HAP-1 (cell line): ENCODE measurements around the gene DYNC2LI1.

Experiments
- DNase-seq, 2 experiments: peaks; one replicate each; pipeline ENCODE4 v3.0.0-alpha.2; 2016 to 2020; ENCODE audit warnings: low spot score in 2 of 2
- H3K27me3 ChIP-seq: fragments of 250-450 bp; sonication (Bioruptor Pico); 2 replicates; pipeline ENCODE4 v1.5.1; 2020; ENCODE audit warnings: low read depth, mild to moderate bottlenecking, moderate library complexity
- H3K36me3 ChIP-seq: fragments of 250-450 bp; sonication (Bioruptor Pico); replicated peaks from 2 replicates; pipeline ENCODE4 v1.5.1; 2020; ENCODE audit warnings: mild to moderate bottlenecking
- H3K4me1 ChIP-seq: fragments of 250-450 bp; sonication (Bioruptor Pico); 2 replicates; pipeline ENCODE4 v1.5.1; 2020; ENCODE audit warnings: mild to moderate bottlenecking
- H3K4me3 ChIP-seq: fragments of 250-450 bp; sonication (Bioruptor Pico); 2 replicates; pipeline ENCODE4 v1.5.1; 2020; ENCODE audit warnings: mild to moderate bottlenecking, moderate library complexity
- H3K9me3 ChIP-seq: fragments of 250-450 bp; sonication (Bioruptor Pico); 2 replicates; pipeline ENCODE4 v1.5.1; 2020; ENCODE audit warnings: mild to moderate bottlenecking, moderate library complexity
- in situ Hi-C: fragments of 300-500 bp; cut with MboI; formaldehyde crosslinking; loops from 3 replicates; pipeline ENCODE4 v1.14.3; 2020; ENCODE audit warnings: low sequenced_read_pairs, inconsistent platforms, mixed read lengths

The DYNC2LI1 gene

DNA sequence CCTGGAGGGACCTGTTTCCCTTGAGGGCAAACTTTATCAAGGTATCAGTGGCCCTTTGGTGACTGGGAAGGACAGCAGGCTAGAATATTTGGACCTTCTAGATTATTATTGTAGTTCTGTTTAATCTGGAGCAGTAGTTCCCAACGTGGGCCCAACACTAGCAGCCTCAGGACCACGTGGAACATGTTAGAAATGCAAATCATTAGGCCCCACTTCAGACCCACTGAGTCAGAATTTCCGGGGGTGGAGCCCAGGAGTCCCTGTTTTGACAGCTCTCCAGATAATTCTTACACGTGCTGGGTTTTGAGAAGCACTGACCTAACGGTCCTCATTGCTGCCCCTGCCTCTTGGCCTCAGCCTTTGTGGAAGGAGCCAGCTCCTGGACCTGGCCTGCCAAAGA is 25.5 kb upstream of the DYNC2LI1 start:
- Histone ChIP-seq H3K36me3 (no peaks in the 10 kb centered on the region), H3K9me3 (no peaks in the 10 kb centered on the region), H3K27me3 (no peaks in the 10 kb centered on the region), H3K4me1 (peaks cover 17% of the 10 kb centered on the region), H3K4me3 (no peak overlapping the region)
- in situ Hi-C loops: no loop called here
- no peak for DNase-seq

DNA sequence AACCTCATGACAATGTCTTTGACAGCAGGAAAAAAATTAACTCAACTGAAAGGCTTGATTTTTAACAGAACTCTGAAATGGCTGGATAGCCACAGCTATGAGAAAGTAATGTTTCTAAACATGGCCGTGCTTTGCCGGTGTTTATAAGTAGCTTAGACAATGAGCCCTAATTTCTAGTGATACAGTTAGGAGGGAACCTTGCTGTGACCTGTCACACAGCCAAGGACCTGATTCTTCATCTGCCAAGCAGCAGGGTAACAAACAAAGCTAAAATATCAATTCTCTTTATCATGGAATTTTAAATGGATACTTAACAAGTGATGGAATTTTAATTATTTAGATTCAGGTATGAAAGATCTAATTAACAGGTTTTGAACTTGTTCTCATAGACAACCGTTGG is 24.3 kb upstream of the DYNC2LI1 start:
- Histone ChIP-seq H3K27me3 (no peaks in the 10 kb centered on the region), H3K4me1 (peaks cover 17% of the 10 kb centered on the region), H3K9me3 (no peaks in the 10 kb centered on the region), H3K4me3 (no peak overlapping the region), H3K36me3 (no peaks in the 10 kb centered on the region)
- no peak for DNase-seq
- in situ Hi-C loops: no loop called here

- H3K4me1 ChIP-seq: peaks cover 17% of the 10 kb centered on the region
- no peaks in the 10 kb centered on the region for H3K9me3 ChIP-seq
- H3K4me3 ChIP-seq: no peak overlapping the region
- H3K27me3 ChIP-seq: no peaks in the 10 kb centered on the region
- peak; percentile 59 to 70 for DNase-seq
- in situ Hi-C loops: no loop called here
- no peaks in the 10 kb centered on the region for H3K36me3 ChIP-seq
Measured at GRCh38 chr2:43751476-43751990, 22.3 kb upstream of the DYNC2LI1 start.

DNA sequence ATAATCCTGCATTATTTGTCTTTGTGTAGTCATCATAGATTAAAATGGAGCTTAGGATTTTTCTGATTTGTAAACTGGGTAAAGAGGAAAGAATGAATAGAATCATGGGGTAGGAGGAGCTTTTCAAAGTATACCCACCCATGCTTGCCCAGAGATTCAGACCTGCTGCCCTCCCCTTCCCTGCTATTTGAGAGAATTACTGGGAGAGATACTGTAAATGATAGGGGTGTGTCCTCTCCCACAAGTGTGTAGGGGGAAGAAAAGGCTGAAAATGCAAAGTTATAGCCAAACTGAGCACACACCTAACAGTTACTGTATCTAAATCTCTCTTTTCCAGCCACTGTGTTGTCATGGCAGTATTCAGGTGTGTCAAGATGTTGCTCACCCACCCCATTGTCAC is 21.5 kb upstream of the DYNC2LI1 start:
- H3K27me3 ChIP-seq: no peaks in the 10 kb centered on the region
- H3K4me1 ChIP-seq: peaks cover 17% of the 10 kb centered on the region
- in situ Hi-C loops: no loop called here
- no peaks in the 10 kb centered on the region for H3K36me3 ChIP-seq
- no peaks in the 10 kb centered on the region for H3K9me3 ChIP-seq
- H3K4me3 ChIP-seq: no peak overlapping the region
- no peak for DNase-seq

- no peaks in the 10 kb centered on the region for H3K9me3 ChIP-seq
- no peak overlapping the region for H3K4me3 ChIP-seq
- no peak for DNase-seq
- H3K27me3 ChIP-seq: no peaks in the 10 kb centered on the region
- no peaks in the 10 kb centered on the region for H3K36me3 ChIP-seq
- in situ Hi-C loops: no loop called here
- peaks cover 17% of the 10 kb centered on the region for H3K4me1 ChIP-seq
Measured at GRCh38 chr2:43754180-43754579, 19.7 kb upstream of the DYNC2LI1 start.

GRCh38 chr2:43758739-43759138 is 15.1 kb upstream of the DYNC2LI1 start:
- no peak for DNase-seq
- Histone ChIP-seq H3K4me1 (0 out of 2 replicates have a peak, but pooled peaks cover 2% of the 10 kb centered on the region), H3K27me3 (no peaks in the 10 kb centered on the region), H3K36me3 (no peaks in the 10 kb centered on the region), H3K4me3 (no peak overlapping the region), H3K9me3 (no peaks in the 10 kb centered on the region)
- in situ Hi-C loops: no loop called here

- in situ Hi-C loops: no loop called here
- Histone ChIP-seq H3K36me3 (no peaks in the 10 kb centered on the region), H3K27me3 (no peaks in the 10 kb centered on the region), H3K9me3 (no peaks in the 10 kb centered on the region), H3K4me1 (0 out of 2 replicates have a peak, but pooled peaks cover 2% of the 10 kb centered on the region), H3K4me3 (no peak overlapping the region)
- DNase-seq: no peak
Measured at GRCh38 chr2:43759195-43759594, 14.6 kb upstream of the DYNC2LI1 start.

- no peak for DNase-seq
- Histone ChIP-seq H3K4me3 (no peak overlapping the region), H3K36me3 (no peaks in the 10 kb centered on the region), H3K27me3 (no peaks in the 10 kb centered on the region), H3K9me3 (no peaks in the 10 kb centered on the region), H3K4me1 (0 out of 2 replicates have a peak, but pooled peaks cover 2% of the 10 kb centered on the region)
- in situ Hi-C loops: no loop called here
Measured at GRCh38 chr2:43762286-43762685, 11.6 kb upstream of the DYNC2LI1 start.

DNA sequence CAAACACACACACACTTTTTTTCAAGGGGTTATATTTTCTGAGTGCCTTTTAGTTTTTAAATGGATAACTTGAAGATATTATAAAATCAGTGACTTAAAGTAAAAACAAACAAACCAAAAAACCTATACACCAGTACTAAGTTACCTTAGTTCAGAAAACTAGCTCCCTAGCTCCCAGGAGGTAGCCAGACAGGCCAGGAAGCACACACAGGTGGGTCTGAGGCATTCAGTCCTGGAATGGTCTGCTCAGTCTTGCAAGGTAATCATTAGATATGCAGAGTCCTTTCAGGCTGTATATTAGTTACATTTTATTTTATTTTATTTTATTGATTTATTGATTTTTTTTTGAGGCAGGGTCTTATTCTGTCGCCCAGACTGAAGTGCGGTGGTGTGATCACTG is 10.7 kb upstream of the DYNC2LI1 start:
- 0 out of 2 replicates have a peak, but pooled peaks cover 2% of the 10 kb centered on the region for H3K4me1 ChIP-seq
- in situ Hi-C loops: no loop called here

DNA sequence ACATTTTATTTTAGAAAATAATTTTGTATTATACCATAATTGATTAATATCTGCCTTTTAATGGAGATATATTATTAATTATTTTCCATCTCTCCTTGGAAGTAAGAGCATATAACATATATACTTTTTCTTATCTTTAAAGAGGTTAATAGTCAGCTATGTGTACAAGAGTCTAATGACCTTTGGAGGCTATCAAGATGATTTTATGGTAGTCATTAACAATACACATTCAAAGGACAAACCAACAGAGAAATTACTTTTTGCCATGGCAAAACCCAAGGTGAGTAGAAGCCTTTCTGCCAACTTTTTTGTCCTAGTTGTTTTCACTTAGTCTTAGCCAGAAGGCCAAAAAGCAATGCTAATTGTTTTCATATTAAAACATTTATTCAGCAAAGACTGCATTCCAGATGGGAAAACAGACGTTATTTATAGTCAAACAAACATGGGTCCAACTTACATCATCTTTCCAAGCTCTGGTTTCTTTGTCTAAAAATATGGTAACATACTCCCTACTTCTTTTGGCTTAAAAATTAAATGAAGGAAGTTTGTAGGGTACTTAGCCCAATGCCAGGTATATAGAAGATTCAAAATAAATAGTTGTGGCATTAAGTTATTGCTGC is 9.6 kb upstream of the DYNC2LI1 start:
- Histone ChIP-seq H3K4me3 (no peak overlapping the region), H3K27me3 (no peaks in the 10 kb centered on the region), H3K36me3 (no peaks in the 10 kb centered on the region), H3K9me3 (no peaks in the 10 kb centered on the region), H3K4me1 (0 out of 2 replicates have a peak, but pooled peaks cover 2% of the 10 kb centered on the region)
- in situ Hi-C loops: no loop called here
- no peak for DNase-seq

More for the DNA sequence above, 10.7 kb upstream of the DYNC2LI1 start:
- Histone ChIP-seq H3K27me3 (no peaks in the 10 kb centered on the region), H3K9me3 (no peaks in the 10 kb centered on the region), H3K36me3 (no peaks in the 10 kb centered on the region), H3K4me3 (no peak overlapping the region)
- no peak for DNase-seq

GRCh38 chr2:43766006-43766405 is 7.8 kb upstream of the DYNC2LI1 start:
- in situ Hi-C loops: no loop called here
- Histone ChIP-seq H3K36me3 (no peaks in the 10 kb centered on the region), H3K4me3 (no peak overlapping the region), H3K4me1 (no peaks in the 10 kb centered on the region), H3K9me3 (no peaks in the 10 kb centered on the region), H3K27me3 (no peaks in the 10 kb centered on the region)
- DNase-seq: no peak

- in situ Hi-C loops: no loop called here
- Histone ChIP-seq H3K9me3 (no peaks in the 10 kb centered on the region), H3K27me3 (no peaks in the 10 kb centered on the region), H3K36me3 (no peaks in the 10 kb centered on the region), H3K4me1 (peaks cover 4% of the 10 kb centered on the region; the same call in 1 of the 2 replicates), H3K4me3 (peak overlapping the region; percentile 56)
- no peak for DNase-seq
Measured at GRCh38 chr2:43774617-43775016, 778 bp downstream of the DYNC2LI1 start.

- no peaks in the 10 kb centered on the region for H3K27me3 ChIP-seq
- no peak for DNase-seq
- in situ Hi-C loops: no loop called here
- H3K4me1 ChIP-seq: peaks cover 4% of the 10 kb centered on the region; the same call in 1 of the 2 replicates
- no peaks in the 10 kb centered on the region for H3K9me3 ChIP-seq
- H3K36me3 ChIP-seq: no peaks in the 10 kb centered on the region
- no peak overlapping the region for H3K4me3 ChIP-seq
Measured at GRCh38 chr2:43776324-43776723, 2.5 kb downstream of the DYNC2LI1 start.

DNA sequence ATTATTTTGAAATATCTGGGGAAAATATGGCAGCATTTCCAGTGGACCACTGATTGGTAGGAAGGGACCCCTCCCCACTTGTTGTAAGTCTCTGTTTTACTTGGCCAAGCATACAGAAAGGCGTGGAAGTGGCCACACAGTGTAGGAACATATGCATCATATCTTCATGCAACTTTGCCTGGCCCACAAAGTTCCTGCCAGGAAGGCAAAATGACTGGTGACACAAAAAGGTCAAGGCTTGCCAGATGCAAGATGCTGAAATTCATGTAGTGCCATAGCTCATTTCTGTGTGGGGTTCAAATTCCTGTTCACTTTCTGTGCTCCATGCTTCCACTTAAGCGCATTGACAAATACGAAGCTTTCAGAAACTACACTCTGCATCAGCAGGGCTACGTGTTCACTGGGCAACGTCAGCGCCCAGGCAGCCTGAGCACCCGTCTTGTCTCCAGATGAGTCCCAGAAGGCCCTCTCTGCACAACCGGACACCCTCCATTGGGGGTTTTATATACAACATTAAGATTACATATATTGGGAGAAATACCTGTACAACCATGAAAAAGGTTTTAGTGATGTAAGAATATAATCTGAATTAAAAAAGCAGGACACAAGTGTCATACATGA is 3.6 kb downstream of the DYNC2LI1 start:
- in situ Hi-C loops: no loop called here
- no peaks in the 10 kb centered on the region for H3K27me3 ChIP-seq
- no peaks in the 10 kb centered on the region for H3K9me3 ChIP-seq
- H3K4me3 ChIP-seq: no peak overlapping the region
- DNase-seq: no peak
- peaks cover 4% of the 10 kb centered on the region; the same call in 1 of the 2 replicates for H3K4me1 ChIP-seq
- no peaks in the 10 kb centered on the region for H3K36me3 ChIP-seq
